Mesenteric fat pad (tissue), 1 donor: ENCODE measurements around the gene GUCY1B1. TPM values are rescaled to one million over a fixed set of nuclear protein-coding genes. Genes with fewer than 3 reads are reported as not detected.
"Not testable (repeated sequence)": the region's sequence is repeated elsewhere in the genome, so short reads cannot be mapped to it uniquely, and the experiment has no call there.

Source experiments
- DNase-seq: peaks from one replicate; pipeline ENCODE4 v3.0.0-alpha.2; 2020; ENCODE audit warnings: low spot score
- total RNA-seq: library from RNA; stranded (reverse); fragmentation: NEBNext Ultra II Directional; extraction: Animal tissue kit (Norgen Biotek cat#: 25700); gene quantifications from one replicate; pipeline ENCODE4 v1.2.1, GENCODE V29; 2021
- donor health status: DM: yes; HTN: yes; CAD: no.

Gene GUCY1B1
- total RNA-seq, 1 donor from 2014 or later: 5.0 TPM

DNA sequence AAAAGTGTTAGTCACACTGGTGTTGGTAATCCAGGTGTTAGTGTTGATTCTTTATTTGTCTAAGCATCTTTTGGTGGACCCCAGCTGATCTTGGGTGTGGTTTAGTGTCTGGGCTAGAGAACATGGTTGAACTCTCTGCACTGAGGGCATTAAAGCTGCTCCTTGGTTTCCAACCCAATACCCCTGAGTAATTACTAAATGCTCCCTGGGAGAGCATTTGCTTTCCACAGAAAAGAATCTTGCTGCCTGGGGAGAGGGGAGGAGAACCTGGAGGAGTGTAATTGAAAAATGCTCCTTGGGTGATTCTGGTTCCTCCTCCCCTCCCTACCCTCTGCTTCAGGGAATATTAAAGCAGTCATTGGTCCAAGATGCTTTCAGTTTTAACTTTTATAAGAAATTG lies 3.1 kb downstream of the GUCY1B1 start:
- DNase-seq: no peak

DNA sequence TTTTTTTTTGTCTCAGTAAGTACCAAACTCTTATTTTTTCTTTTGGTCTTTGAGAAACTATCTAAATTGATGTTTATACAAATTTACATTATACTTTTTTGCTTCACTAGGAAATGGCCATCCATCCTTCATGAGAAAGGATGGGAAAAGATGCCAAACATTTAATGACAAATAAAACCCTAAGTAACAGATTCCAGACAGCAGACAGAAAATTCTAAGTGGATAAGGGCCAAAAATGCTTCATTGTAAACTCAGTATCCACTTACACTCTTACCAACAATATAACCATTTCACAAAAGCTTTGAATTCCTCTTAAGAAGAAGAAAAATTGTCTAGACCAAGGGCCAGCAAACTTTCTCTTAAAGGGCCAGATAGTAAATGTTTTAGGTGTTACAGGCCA lies 3.5 kb downstream of the GUCY1B1 start:
- DNase-seq: no peak

GRCh38 chr4:155763551-155763950 lies 4.7 kb downstream of the GUCY1B1 start:
- DNase-seq: no peak

DNA sequence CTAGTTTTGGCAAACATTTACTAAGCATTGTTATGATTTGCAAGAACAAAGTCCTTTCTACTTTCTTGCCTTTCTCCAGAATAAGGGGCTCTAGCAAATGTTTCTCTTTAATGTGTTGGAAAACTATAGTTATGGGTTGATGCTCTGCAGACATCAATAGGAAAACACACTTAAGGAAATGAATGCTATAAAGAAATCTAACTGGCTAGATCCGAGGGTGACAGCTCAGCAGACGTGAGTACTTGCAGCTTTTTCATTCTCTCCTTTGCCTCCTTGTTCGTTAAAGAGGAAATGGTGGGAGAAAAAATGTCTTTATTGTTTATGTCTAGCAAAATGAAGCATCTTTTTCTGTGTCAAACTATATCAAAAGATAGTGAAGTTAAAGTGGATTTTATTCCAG lies 6.3 kb downstream of the GUCY1B1 start:
- no peak for DNase-seq

DNA sequence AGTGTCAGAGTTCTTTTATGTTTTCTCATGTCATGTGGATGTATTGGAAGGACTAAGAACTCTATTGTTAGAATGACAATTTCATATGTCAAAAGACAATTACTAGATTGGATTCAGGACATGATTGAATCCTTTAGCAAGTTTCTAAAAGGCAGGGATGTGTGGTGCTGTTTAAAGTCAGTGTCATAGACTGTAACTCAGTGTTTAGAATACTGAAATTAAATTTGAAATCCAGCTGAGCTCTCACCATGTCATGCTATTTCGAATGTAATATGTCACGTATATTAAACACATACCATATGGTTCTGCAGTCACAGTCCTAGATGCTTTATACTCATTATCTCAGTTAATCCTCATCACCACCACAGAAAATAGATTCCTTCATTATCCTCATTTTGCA lies 7.8 kb downstream of the GUCY1B1 start:
- no peak for DNase-seq

GRCh38 chr4:155768370-155768769 lies 9.5 kb downstream of the GUCY1B1 start:
- no peak for DNase-seq

DNA sequence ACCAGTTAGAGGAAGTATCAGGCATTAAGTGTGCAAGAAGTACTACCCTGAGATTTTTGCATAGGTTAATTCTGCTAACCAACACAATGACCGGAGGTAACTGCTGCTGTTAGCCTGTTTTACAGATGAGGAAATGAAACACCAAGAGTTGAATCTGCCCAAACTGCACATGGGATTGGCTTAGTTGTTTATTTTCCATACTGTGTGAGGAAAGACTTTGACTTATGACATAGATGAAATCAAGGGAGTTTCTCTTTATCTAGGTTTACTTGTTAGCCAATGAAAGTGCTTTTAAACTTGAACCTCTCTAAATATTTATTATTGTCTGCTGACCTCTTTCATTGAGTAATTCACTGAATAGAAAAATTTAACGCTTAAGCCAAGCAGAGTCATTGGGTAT lies 10.3 kb downstream of the GUCY1B1 start:
- no peak for DNase-seq

DNA sequence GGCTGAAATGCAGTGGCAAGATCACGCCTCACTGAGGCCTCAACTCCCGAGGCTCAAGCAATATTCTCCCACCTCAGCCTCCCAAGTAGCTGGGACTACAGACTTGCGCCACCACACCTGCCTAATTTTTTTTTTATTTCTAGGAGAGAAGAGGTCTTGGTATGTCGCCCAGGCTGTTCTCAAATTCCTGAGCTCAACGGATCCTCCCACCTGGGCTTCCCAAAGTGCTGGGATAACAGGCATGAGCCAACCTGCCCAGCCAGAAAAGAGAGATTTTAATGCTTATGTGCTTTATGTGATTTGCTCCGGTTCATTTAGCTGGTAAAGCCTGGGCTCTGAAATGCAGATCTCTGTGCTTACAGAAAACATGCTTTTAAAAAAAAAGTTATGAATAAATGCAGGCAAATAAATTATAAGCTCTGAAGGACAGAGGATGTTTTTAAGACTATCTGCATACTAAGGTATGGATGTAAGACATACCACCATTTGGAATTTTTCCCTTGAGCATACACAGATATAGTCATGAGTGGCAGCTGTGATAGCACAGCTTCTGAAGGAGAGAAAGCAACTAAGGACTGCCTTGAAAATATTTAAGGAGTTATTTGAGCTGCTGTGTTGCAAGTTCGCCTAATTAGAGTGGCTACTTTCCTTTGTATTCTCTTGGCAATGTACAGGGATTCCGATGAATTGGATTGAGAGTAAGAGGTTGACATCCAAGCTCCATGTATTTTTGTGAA lies 13.8 kb downstream of the GUCY1B1 start:
- no peak for DNase-seq

- no peak for DNase-seq
Observed at GRCh38 chr4:155773196-155773800, 14.5 kb downstream of the GUCY1B1 start.

DNA sequence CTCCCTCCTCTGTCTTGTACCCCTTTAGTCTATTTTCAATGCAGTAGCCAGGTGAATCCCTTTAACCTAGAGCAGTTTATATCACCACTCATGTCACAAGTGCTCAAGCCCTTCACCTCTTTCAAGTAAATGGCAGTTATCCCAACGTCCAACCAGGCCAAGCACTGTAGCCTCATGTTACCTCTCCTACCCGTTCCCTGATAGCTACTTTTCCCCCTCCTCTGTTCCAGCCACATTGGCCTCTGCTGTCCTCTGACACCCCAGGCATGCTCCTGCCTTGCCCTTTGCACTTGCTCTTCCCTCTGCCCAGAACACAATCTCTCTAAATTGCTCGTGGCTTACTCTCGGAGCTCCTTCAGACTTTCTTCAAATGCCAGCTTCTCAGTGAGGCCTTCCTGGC lies 15.2 kb downstream of the GUCY1B1 start:
- DNase-seq: no peak

DNA sequence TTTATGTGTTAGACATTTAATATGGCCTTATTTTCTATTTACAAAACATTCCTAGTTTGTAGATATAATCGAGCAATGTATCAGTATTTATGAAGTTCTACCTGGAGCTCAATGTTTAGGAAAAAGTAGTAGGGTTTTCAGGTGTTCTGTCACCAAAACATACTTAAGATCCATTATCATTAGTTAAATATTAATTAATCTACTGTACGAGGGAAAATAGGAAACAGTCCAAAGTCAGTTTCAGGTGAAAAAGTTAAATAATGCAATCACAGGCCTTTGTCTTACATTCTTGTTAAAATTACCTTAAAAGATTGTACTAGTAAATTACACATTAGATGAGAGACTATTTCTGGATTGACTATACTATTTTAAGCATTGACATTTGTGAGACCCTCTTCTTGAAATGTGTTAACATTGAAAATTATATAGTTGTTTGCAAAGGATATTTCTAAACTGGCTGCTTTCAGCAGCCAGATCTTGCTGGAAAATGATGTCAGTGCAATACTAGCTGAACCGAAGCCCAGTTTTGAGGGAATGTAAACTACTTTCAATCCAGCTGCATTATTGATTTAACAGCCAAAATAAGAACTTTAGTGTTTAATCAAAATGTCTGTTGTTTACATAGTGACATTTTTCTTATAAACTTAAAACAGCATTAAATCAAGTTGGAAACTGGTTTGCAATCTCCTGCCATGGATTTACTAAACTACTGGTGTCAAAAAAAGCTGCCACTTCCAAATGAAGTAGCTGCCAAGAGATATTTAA lies 19.3 kb downstream of the GUCY1B1 start:
- no peak for DNase-seq

- no peak for DNase-seq
Observed at GRCh38 chr4:155780775-155781174, 22.0 kb downstream of the GUCY1B1 start.

- DNase-seq: no peak
Observed at GRCh38 chr4:155781249-155781831, 22.5 kb downstream of the GUCY1B1 start.

DNA sequence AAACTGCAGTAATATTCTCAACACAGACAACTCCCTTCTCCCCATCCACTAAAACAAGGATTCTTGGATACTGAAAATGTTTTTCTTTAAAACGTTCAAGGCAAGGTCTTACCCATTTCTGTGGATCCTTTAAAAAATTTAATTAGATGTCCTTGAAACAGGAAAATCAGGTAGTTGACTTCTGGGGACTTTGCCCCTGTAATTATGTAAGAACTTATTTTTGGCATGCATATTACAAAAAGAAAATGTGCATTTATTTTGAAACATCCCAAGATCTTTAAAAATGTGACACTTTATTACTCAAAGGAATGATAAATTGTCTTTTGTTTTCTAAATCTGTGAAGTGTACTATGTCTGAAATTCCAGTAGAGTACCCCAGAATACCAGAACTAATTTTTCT lies 25.8 kb downstream of the GUCY1B1 start:
- DNase-seq: no peak

DNA sequence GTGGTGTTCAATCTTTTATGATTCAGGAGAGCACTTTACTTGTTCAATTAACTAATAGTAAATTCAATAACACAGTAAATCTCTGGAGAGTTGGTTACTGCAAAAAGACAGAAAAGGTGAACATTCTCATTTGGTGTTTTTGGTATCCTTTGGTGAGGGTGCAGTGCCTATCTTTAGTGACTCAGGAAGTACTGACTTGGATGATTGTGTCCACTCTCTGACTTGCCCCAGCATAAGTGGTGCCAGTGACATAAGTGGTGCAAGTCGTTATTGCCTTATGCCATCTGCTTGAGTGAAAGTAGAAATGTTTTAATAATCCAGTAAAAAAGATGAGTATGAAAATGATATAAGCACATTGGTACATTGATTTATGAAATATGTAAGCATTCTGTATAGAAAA lies 27.0 kb downstream of the GUCY1B1 start:
- DNase-seq: no peak

- DNase-seq: no peak
Observed at GRCh38 chr4:155787113-155787710, 28.4 kb downstream of the GUCY1B1 start.

DNA sequence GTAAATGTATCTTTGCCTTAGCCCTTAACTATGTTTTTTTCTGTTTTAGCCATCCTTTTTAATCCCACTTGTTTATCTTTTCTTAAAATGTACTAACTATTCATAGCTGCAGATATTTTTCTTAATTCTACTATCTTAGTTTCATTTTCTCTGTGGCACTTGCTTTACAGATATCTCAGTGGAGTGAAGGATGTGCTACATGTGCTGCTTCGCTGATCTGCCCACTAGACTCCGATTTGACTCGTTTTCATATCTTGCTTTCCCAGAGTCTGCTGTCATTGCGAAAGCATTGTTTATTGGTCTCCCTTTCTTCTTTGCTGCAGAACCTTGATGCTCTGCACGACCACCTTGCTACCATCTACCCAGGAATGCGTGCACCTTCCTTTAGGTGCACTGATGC lies 30.6 kb downstream of the GUCY1B1 start:
- no peak for DNase-seq

DNA sequence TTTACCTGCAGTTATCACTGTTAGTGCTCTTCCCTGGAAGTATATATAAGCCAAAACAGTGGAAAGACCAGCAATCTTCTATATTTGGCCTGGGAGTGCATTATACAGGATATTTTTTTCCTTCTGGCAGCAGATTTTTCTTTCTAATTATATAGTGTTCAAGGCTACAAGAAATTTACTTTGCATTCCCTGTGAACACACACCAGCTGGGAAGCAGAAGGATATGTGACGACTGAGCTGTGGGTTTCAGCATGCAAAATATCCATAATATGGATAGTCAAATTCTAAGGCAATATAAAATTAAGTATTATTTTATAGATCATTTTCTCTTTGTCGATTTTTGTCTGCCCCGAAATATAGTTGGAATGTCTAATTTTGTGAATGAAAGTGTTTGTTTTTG lies 31.2 kb downstream of the GUCY1B1 start:
- no peak for DNase-seq

- no peak for DNase-seq
Observed at GRCh38 chr4:155794589-155795236, 35.9 kb downstream of the GUCY1B1 start.

DNA sequence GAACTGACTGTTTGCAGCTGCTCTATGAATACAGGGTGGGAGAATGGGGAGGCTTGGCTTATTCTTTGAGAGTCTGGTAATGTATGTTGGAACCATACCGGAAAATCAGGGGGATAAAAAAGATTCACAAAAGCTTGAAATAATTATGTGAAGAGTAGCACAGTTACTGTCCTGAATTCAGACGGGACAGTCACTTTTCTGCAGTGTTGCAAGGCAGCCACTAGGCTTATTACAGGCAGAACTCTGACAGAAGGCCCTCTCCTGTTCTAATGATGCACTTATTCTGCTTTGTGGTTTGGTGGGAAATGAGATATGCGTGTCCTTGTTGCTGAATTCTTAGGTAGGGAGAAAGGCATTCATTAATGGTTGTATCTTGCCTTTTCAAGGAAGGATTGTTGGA lies 37.2 kb downstream of the GUCY1B1 start:
- no peak for DNase-seq

DNA sequence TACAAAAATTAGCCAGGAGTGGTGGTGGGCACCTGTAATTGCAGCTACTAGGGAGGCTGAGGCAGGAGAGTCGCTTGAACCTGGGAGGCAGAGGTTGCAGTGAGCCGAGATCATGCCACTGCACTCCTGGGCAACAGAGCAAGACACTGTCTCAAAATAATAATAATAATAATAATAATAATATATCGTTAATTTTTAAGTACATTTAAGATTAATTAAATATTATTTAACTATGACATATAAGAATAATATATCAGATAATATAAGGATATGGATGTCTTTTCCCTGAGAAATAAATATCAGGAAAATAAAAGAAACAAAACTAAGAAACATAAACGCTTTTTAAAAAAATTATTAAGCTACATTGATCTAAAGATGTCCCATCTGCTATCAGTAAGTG lies 38.8 kb downstream of the GUCY1B1 start:
- DNase-seq: not testable (repeated sequence)
